ENCODE data around the gene TMC1.

TMC1 gene

GRCh38 chr9:72882117-72882775 is 360.8 kb downstream of the TMC1 start:
- no peaks in the 10 kb centered on the region for H3K36me3 ChIP-seq (ENCODE audit: control insufficient read depth, insufficient read depth, low read length)
- H3K27ac ChIP-seq (ENCODE audit: insufficient read depth, low read length, poor library complexity, severe bottlenecking): no peak overlapping the region
- H3K9me3 ChIP-seq (ENCODE audit: control insufficient read depth, low read length): no peaks in the 10 kb centered on the region
- no peaks in the 10 kb centered on the region for H3K4me1 ChIP-seq (ENCODE audit: control insufficient read depth, insufficient read depth, low read length, poor library complexity, severe bottlenecking)
- H3K27me3 ChIP-seq (replicated peaks; ENCODE audit: control insufficient read depth, insufficient read depth, low read length, poor library complexity, severe bottlenecking): no peaks in the 10 kb centered on the region
- DNase-seq: no peak
- H3K4me3 ChIP-seq (ENCODE audit: insufficient read depth, low read depth, low read length, poor library complexity, severe bottlenecking): no peak overlapping the region

GRCh38 chr9:72883875-72884274 is 362.5 kb downstream of the TMC1 start:
- Histone ChIP-seq H3K4me3 (ENCODE audit: insufficient read depth, low read depth, low read length, poor library complexity, severe bottlenecking) (no peak overlapping the region), H3K9me3 (ENCODE audit: control insufficient read depth, low read length) (no peaks in the 10 kb centered on the region), H3K27me3 (replicated peaks; ENCODE audit: control insufficient read depth, insufficient read depth, low read length, poor library complexity, severe bottlenecking) (no peaks in the 10 kb centered on the region), H3K36me3 (ENCODE audit: control insufficient read depth, insufficient read depth, low read length) (no peaks in the 10 kb centered on the region), H3K4me1 (ENCODE audit: control insufficient read depth, insufficient read depth, low read length, poor library complexity, severe bottlenecking) (no peaks in the 10 kb centered on the region), H3K27ac (ENCODE audit: insufficient read depth, low read length, poor library complexity, severe bottlenecking) (no peak overlapping the region)
- DNase-seq: no peak

- H3K36me3 ChIP-seq (ENCODE audit: control insufficient read depth, insufficient read depth, low read length): no peaks in the 10 kb centered on the region
- DNase-seq: no peak
- no peak overlapping the region for H3K4me3 ChIP-seq (ENCODE audit: insufficient read depth, low read depth, low read length, poor library complexity, severe bottlenecking)
- no peaks in the 10 kb centered on the region for H3K9me3 ChIP-seq (ENCODE audit: control insufficient read depth, low read length)
- no peak overlapping the region for H3K27ac ChIP-seq (ENCODE audit: insufficient read depth, low read length, poor library complexity, severe bottlenecking)
- H3K4me1 ChIP-seq (ENCODE audit: control insufficient read depth, insufficient read depth, low read length, poor library complexity, severe bottlenecking): no peaks in the 10 kb centered on the region
- no peaks in the 10 kb centered on the region for H3K27me3 ChIP-seq (replicated peaks; ENCODE audit: control insufficient read depth, insufficient read depth, low read length, poor library complexity, severe bottlenecking)
Observed at GRCh38 chr9:72884508-72884907, 363.1 kb downstream of the TMC1 start.

Data from effector memory CD4-positive, alpha-beta T cell (primary cell).